Right forelimb (tissue), 1 donor: ENCODE data around the gene PNCK.

Experiments
- DNase-seq: peaks from one replicate; pipeline ENCODE4 v3.0.0-alpha.2; 2018

The PNCK gene

DNA sequence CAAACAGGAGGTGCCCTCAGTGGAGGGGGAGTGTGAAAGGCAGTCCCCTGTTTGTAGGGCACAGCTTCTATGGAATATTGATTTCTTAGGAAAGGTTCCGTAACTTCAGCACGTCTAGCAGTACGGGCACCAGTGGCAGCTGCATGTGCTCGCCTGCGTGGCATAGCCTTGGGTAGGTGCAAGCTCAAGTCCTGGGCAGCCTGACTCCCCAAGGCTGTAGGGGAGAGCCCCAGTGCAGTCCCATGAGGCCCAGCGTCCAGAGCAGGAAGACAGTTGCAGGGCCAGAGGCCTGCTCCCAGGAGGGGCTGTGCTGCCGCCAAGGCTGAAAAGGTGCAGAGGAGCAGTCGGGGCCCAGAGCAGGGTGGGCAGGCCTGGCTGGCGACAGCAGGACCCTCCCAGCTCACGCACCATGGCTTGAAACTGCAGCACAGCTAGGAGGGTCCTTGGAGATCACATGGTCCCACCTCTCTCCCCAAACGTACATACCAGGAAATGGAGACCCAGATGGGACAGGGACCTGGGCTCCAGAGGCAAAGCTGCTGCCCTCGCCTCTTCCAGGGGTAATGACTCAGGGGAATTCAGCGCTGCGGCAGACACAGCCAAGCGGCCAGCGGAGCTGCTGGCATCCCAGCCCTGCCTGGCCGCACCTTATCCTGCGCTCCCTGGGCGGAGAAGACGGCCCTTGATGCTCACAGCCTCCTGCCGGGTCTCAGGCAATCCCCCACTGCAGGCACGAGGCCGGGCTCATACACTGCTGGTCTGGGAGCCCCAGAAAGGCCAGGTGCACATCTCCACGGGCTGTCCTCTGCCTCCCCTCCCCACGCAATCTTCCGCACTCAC is 32.7 kb downstream of the PNCK start:
- DNase-seq: no peak

DNA sequence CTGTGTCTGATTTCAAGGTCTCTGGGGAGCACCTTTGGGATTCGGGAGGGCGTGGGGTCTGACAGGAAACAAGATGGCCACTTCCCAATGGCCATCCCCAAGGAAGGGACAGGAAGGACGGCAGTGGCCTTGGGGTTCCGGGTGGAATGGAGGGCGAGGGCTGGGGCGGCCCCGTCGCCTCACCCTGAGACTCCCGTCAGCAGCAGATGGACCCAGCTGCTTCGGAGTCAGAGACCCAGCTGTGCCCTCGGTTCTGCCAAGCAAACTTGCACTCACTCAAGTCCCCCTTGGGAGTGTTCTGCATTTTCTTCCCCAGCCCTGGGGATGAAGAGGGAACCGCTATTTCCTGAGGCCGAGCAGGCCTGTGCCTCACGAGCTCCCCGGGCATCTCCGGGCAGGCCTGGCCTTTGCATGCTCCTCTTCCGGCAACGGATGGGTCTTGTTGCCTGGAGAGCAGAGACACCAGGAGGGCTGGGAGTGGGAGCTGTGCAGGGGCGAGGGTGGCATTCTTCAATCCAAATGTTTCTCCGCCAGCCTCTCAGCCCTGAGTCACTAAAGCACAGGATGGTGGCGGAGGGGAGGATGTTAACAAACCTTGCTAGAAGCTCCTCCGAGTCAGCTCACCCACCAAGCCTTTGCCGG is 33.4 kb downstream of the PNCK start:
- DNase-seq: no peak

DNA sequence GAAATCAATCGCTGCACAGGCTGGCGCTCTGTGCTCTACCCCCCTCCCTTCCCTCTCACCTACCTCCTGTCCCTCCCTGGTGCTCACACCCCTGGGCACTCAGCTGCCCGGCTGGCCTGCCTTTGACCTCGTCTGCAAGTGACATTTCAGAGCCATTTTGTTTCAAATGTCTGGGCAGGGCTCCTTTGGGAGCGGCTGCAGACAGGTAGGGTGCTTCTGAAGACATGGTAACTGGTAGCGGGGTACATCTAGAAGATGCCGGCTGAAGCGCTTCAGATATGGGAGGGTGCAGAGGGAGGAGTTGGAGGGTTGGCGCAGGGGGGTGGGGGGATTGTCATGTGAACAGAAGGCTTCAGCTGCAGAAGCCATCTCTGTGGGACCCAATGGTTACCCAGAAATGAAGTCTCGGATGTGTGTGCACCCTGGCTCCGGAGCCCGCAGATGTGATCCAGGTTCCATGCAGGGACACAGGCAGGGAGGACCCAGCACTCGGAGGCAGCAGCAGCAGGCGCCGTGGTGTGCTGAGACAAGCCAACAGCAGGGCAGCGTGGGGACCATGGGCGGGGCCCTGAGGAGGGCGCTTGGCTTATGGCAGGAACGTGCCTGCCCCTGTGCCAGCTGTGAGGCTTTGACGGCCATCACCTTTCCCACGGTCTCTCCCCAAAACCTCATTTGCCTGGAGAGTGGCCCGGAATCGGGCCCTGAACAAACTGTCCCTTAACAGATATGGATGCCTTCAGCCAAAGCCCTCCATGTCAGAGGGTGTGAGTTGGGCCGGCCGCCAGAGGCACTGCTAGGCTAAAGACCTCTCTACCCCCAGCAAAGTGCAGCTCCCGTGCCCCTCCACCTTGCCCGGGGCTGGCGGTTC is 34.2 kb downstream of the PNCK start:
- DNase-seq: no peak

DNA sequence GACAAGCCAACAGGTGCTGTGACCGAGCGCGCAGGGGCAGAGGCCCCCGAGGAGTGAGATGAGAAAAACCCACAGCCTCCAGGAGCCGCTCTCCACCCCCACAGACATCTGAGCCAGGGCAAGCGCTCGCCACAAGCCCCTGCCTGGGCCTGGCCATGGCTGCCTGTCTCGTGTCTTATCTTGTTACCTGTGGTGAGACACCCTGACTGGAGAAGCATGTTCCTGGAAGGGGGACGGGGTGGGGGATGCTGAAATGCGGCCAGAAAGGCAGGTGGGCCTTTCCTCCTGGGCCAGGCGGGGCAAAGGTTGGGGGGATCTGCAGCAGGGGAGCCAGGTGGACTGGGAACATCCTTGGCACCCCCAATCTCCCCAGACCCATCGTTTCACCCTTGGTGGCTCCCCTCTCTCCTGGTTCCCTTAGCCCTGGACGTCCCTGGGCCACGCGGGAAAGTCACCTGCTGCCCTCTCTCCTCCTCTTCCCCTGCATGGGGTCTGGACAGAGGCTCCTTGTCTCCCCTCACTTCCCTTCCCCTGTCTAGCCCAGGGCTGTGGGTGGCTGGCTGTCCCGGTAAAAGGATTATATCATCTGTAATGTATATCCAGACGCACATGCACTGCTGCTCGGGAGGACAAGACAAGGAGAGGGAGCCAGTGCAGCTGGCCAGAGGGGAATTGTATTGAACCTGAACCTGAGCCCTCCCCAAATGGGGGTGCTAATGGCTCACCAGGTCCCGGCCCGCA is 35.0 kb downstream of the PNCK start:
- DNase-seq: no peak

DNA sequence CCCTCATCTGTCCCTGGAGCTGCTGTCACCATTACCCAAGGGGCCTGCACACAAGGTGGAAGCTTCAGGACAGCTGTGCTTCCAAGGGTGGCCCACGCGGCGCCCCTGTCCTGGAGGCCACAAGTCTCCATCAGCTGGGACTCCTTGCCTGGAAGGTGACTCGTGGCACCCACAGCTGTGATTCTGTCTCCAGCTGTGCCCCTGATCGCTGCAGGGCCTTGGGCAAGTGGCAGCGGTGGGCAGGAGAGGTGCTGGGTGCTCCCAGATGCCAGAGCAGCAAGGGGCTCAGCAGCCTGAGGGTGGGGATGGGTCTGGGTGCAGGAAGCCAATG is 35.6 kb downstream of the PNCK start:
- DNase-seq: no peak

DNA sequence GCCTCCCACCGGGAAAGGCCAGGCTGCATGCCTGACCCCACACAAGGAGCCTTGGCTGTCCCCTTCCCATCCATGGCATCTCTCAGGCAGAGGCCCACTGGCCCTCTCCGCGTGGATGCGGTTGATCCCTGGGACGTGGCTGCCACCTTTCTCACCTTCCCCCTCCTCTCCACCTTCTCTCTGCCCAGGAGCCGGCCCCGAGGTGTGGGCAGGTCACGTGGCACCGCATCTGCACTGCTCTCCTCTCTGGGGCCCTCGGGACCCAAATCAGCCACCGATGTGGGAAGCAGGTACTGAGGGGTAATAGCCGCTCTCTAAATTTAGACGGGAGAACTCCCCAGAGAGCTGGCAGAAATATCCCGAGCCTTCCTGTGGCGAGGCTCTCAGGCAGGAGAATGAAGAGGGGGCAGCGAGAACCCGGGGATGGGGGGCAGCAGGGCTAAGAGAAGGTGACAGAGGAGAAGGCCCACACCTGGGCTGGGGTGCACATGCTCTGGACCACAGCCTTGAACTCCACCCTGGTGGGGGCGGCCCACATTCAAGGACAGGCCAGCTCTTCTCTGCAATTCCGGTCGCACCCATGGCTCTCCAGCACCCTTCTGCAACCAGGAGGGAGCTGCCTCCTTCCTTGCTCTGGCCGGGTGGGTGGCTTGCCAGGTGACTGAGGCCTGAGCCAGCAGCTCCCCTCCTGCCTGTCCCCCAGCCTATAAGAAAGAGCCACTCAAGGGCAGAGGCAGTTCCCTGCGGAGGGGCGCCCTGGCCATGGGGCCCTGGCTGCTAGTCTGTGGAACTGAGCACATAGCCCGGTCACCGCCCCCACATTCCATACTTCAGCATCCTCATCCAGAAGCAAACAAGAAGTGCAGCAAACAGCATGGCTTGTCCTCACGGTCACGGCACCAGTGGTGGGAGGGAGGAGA is 36.2 kb downstream of the PNCK start:
- DNase-seq: no peak

DNA sequence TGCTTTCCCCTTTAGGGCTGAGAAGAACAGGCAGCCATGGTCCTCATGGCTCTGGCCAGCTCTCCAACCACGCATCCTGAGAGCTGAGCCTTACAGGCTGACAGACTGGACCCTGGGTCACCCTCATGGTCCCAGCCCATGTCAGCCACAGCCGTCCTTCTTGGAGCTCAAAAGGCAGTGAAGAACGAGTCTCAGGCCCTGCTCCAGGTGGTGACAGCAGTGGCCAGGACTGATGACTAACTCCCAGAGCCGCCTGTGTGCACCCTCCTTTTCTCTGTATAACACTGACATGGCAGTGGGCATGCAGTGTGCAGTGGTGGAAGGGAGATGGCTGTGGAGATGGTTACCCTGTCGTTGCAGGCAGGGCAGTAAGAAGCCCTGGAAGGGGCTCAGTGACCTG is 36.9 kb downstream of the PNCK start:
- DNase-seq: no peak

DNA sequence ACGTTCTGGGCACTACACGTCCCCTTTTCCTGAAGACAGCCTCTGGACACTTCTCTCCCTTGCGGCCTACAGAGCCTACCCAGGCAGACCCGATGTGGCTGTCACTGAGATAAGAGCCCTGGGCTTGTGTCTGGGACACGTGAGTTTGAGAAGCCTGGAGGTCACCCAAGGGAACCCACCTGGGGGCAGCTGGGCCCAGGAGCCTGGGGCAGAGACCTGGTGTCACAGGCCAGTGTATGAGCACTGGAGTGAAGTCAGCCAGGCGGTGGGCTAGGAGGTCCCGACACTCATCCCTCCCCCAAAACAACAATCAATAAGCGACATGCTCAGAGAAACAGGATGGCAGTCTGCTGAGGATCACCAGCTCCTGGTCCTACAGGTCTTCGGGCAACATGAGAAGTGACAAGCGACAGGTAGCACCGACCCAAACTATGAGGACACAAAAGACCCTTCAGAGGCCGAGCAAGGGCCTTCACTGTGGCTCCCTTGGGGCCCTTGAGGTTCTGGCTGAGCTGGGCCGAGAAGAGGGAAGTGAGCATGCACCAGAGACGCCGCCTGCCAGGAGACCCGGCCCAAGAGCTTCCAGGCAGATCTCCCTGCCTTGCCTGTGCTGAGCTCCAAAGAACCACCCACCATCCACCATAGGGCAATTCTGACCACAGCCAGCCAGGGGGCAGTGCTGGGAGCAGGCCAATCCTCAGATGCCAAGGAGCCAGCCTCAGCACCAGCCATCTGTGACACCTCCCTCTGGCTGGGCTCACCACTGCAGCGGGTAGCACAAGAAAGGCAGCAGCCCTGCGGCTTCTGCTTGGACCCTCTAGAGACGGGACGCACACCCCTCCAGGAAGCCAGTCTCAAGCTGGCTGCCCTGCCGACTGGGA is 37.6 kb downstream of the PNCK start:
- DNase-seq: no peak

DNA sequence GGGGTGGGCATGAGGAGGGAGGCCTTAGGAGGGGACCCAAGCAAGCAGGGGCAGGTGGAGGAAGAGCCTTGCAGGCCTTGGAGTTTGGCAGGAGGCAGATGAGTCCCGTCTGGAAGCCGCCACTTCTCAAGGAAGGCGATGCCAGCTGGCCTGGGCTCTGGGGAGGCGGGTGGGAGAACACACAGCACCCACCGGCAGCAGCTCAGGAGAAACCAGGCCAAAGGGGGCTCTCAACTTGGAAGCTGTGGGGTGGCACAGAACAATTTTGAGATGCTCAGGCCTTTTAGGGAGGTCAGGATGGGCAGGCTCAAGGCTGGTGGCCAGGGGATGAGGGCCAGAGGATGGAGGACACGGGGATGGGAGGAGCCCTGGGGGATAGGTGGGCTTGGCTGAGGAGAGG is 38.2 kb downstream of the PNCK start:
- DNase-seq: no peak

DNA sequence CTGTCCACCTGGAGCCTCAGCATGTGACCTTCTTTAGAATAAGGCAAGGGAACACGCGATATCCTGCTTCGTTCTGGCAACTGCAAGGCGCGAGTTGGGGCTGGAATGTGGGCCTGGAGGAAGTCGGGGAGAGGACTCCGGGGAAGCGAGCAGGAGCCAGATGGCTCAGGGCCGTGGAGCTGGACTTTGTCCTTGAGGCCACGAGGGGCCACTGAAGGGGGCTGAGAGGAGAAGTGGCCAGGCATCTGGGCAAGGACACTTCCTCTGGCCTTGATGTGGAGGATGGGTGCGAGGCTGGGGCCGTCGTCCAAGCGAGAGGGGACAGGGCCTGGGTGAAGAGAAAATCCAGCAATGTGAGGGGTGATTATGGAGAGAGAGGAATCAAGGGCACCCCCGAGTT is 38.8 kb downstream of the PNCK start:
- DNase-seq: no peak

DNA sequence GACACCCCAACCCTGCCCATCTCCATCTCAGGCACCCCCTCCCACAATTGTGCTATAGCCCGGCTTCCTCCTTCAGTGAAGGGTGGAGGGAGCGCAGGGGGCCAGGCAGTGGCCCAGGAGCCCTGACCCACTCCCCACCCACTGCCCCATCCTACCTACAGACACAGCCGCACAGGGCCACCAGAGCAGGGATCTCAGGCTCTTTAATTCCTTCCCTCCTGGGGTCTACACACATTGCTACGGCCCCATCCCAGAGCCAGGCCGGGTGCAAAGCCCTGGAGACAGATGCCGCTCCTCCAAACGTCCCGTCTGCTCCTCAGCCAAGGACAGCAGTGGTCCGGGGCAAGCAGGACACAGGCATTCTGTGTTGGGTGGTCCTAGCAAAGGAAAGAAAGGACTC is 39.4 kb downstream of the PNCK start:
- no peak for DNase-seq

DNA sequence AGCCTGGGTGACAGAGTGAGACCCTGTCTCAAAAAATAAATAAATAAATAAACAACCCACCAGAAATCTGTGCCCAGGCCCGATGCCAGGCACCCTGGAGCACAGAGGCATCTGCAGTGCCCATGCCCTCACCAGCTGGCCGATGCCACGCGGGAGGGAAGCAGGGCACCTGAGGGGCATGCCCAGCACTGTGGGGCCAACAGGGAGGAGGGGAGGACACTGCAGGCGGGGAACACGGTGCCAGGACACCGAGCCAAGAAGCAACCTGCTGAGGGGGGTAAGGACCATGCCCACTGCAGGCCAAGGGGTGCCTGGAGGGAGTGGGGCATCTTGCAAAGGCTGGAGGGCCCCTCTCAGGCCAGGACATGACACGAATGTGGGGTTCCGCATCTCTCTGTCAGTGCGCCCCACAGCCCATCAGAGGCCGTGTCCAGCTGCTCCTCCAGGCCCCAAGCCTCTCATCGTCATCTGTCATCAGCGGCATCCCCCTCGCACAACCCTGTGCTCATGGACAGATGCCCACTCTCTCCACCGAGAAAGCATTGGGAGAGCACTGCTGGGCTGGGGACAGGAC is 39.9 kb downstream of the PNCK start:
- no peak for DNase-seq

DNA sequence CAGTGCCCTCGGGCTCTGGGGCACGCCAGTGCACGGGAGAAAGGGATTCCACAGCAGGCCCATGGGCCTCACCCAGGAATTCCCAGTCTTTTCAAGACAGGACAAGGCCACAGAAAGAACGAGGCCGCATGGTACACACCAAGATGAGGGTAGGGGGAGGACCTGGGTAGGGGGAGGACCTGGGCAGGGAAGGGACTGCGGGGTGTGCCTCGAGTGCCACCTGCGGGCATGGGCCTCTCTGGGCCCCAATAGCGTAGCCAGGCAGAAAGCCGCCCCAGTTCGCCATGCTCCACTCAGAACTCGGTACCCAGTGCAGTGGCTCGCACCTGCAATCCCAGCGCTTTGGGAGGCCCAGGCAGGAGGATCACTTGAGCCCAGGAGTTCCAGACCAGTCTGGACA is 40.6 kb downstream of the PNCK start:
- DNase-seq: no peak

DNA sequence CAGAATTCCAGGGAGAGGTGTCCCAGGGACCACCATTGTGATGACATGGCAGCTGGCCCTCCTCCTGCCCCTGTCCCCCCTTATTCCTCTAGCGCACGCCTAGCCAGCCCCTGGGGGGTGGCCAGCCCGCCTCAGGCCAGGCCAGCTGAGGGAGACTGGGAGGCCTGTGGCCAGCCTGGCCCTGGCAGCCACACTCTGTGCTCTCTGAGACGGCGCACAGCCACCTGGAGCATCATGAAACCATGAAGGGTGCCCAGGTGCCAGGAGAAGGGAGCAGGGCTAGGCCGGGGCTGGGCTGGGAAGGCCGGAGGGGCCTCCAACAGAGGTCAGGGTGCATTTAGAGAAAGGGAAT is 41.0 kb downstream of the PNCK start:
- DNase-seq: no peak

DNA sequence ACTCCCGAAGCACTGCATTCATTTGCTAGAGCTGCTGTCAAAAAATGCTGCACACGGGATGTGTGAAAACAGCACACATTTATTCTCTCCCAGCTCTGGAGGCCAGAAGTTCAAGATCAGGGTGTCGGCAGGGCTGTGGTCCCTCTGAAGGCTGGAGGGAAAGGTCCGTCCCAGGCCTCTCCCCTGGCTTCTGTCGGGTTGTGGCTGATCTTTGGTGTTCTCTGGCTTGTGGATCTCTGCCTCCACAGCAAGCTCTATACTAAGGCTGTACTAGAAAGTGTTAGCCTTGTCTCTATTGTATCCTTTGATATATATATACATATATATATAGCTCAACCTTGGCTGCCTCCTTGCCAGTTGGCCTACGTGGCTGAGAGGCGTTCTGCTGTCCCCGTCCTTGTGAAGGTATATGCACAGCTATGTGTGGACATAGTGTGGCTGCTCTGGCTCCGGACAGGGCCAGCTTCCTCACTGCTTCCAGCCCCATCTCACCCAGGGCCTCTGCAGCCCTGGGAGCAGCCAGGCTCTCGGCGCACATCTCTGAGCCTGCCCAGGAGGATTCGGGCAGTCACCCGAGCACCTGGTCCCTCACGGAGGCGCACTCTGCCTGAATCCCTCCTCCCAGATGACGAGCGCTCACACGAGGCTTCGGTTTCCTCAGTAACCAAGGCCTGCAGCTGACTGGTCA is 41.6 kb downstream of the PNCK start:
- no peak for DNase-seq

DNA sequence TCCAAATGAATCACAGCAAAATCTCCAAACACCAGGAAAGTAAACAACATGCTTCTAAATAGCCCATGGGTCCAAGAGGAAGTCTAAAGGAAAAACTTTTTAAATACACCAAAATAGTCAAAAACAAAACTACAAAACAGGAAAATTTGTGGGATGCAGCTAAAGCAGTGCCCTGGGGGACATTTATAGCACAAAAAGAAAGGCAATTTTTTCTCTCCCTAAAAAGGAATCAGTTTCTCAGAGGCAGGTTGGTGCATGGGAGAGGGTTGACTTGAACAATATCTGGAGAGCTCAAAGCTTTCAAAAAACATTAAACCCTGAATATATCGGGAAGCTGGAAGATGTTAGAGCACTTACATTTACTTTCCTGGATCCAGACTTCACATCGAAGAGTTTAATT is 42.3 kb downstream of the PNCK start:
- no peak for DNase-seq

DNA sequence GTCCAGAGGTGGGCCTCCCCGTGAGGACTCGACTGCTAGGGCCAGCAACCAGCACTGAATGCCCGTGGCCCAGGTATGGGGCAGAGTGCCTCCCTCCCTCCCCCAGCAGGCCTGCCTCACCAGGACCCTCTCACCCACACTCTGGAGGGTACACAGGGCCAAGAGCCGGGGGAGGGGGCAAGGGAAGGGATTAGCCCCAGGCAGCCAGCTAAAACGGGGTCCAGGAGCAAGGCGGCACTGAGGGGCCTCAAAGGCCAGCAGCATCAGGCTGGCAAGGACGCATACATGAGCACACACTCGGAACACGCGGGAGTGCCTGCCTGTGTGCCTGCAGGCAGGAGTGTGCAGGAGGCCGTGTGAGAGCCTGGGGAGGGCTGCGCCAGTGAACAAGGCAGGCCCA is 44.9 kb downstream of the PNCK start:
- DNase-seq: no peak

DNA sequence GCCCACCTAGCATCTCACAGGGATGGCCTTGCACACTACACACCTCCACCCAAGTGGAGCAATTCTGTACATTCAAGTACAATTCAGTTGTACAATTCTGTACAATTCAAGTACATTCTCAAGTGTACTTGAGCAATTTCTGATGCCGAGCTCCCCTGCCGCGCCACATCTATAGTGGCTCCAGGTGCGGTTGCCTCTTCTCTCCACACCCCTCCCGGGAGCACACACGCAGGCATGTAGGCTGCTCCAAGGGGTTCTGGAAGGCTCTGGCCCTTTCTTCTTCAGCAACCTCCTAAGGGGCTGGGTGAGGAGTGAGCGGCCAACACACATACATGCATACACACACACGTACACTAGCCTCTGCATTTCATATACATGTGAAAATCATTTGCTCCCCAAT is 45.5 kb downstream of the PNCK start:
- no peak for DNase-seq

DNA sequence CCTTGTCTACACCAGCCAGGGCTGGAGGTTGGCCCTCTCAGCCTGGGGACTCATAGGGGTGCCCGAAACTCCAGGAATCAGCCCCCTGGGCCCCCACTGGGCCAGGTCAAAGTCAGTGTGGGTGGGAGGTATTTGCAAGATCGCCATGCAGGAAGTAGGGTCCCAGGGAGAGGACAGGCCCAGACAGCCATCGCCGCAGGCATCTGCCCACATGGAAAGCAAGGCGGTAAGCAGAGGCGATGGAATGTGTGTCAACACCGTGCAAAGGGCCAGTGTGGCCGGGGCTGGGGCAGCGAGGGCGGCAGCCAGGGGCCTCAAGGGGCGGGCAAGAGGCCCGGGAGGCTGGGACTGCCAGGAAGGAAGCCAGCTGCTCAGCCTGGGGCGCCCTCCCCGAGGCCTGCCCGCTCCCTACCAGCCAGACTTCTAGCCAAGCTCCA is 45.9 kb downstream of the PNCK start:
- DNase-seq: no peak
